HG02610 (cell line): ENCODE data around the gene SLC22A16.

Experiments
- ATAC-seq: cut with Tn5 transposase; IDR thresholded peaks from one replicate; pipeline ENCODE4 v1.9.1; 2021; ENCODE audit warnings: mild to moderate bottlenecking, moderate library complexity; ENCODE audit not compliant: unreplicated experiment

SLC22A16 gene

GRCh38 chr6:110409794-110410193 is 66.6 kb downstream of the SLC22A16 start:
- ATAC-seq: no peak

- no peak for ATAC-seq
Observed at GRCh38 chr6:110408901-110409300, 67.5 kb downstream of the SLC22A16 start.

- no peak for ATAC-seq
Observed at GRCh38 chr6:110404607-110405006, 71.8 kb downstream of the SLC22A16 start.

GRCh38 chr6:110401585-110402176 is 74.7 kb downstream of the SLC22A16 start:
- no peak for ATAC-seq

- no peak for ATAC-seq
Observed at GRCh38 chr6:110400208-110400607, 76.2 kb downstream of the SLC22A16 start.

GRCh38 chr6:110399219-110400071 is 77.0 kb downstream of the SLC22A16 start:
- ATAC-seq: no peak

- ATAC-seq: no peak
Observed at GRCh38 chr6:110398778-110399177, 77.6 kb downstream of the SLC22A16 start.

- no peak for ATAC-seq
Observed at GRCh38 chr6:110395221-110395620, 81.2 kb downstream of the SLC22A16 start.

GRCh38 chr6:110394409-110394808 is 82.0 kb downstream of the SLC22A16 start:
- no peak for ATAC-seq

GRCh38 chr6:110392727-110393126 is 83.7 kb downstream of the SLC22A16 start:
- no peak for ATAC-seq

- ATAC-seq: no peak
Observed at GRCh38 chr6:110390404-110390803, 86.0 kb downstream of the SLC22A16 start.

- ATAC-seq: no peak
Observed at GRCh38 chr6:110389689-110390382, 86.6 kb downstream of the SLC22A16 start.

GRCh38 chr6:110387986-110388385 is 88.4 kb downstream of the SLC22A16 start:
- ATAC-seq: no peak

GRCh38 chr6:110385458-110385863 is 91.0 kb downstream of the SLC22A16 start:
- ATAC-seq: no peak

- no peak for ATAC-seq
Observed at GRCh38 chr6:110378552-110378951, 97.9 kb downstream of the SLC22A16 start.
